MM.1S (cell line): ENCODE measurements around the gene SCN4A.
"Not testable (repeated sequence)": the region's sequence is repeated elsewhere in the genome, so short reads cannot be mapped to it uniquely, and the experiment has no call there.

Experiments used
- DNase-seq: peaks from one replicate; pipeline ENCODE4 v3.0.0-alpha.2; 2015
- H2AFZ ChIP-seq: fragments of 300-600 bp; sonication (generic); 2 replicates; pipeline ENCODE4 v1.6.0; 2016; ENCODE audit warnings: antibody characterized with exemption, low read length
- H3F3A ChIP-seq: fragments of 300-600 bp; sonication (generic); 2 replicates; pipeline ENCODE4 v1.6.1; 2016; ENCODE audit warnings: mild to moderate bottlenecking, antibody characterized with exemption, low read length, moderate library complexity, mixed read lengths; ENCODE audit not compliant: insufficient read depth
- H3K27ac ChIP-seq: fragments of 300-600 bp; sonication (generic); 2 replicates; pipeline ENCODE4 v1.5.1; 2016; ENCODE audit warnings: mild to moderate bottlenecking, low read length
- H3K27me3 ChIP-seq: fragments of 300-600 bp; sonication (generic); replicated peaks from 2 replicates; pipeline ENCODE4 v1.6.0; 2016; ENCODE audit warnings: low read length; ENCODE audit not compliant: insufficient read depth
- H3K36me3 ChIP-seq: fragments of 300-600 bp; sonication (generic); replicated peaks from 2 replicates; pipeline ENCODE4 v1.6.1; 2016; ENCODE audit warnings: mild to moderate bottlenecking, low read length, mixed read lengths; ENCODE audit not compliant: insufficient read depth
- H3K4me1 ChIP-seq: fragments of 300-600 bp; sonication (generic); 2 replicates; pipeline ENCODE4 v1.6.1; 2016; ENCODE audit warnings: low read length, mixed read lengths
- H3K4me2 ChIP-seq: fragments of 300-600 bp; sonication (generic); 2 replicates; pipeline ENCODE4 v1.6.0; 2016; ENCODE audit warnings: low read depth, low read length
- H3K4me3 ChIP-seq: fragments of 300-600 bp; sonication (generic); 2 replicates; pipeline ENCODE4 v1.5.1; 2016; ENCODE audit warnings: low read length, mixed read lengths
- H3K79me2 ChIP-seq: fragments of 300-600 bp; sonication (generic); 2 replicates; pipeline ENCODE4 v1.6.1; 2016; ENCODE audit warnings: mixed run types, low read length, mixed read lengths
- H3K9ac ChIP-seq: fragments of 300-600 bp; sonication (generic); 2 replicates; pipeline ENCODE4 v1.6.1; 2016; ENCODE audit warnings: low read length, mixed read lengths
- H3K9me2 ChIP-seq: fragments of 300-600 bp; sonication (generic); replicated peaks from 2 replicates; pipeline ENCODE4 v1.6.1; 2016; ENCODE audit warnings: mild to moderate bottlenecking, low read length, mixed read lengths; ENCODE audit not compliant: insufficient read depth
- H3K9me3 ChIP-seq: fragments of 300-600 bp; sonication (generic); replicated peaks from 2 replicates; pipeline ENCODE4 v1.6.1; 2016; ENCODE audit warnings: mild to moderate bottlenecking, low read length, mixed read lengths; ENCODE audit not compliant: insufficient read depth
- H4K20me1 ChIP-seq: fragments of 300-600 bp; sonication (generic); 2 replicates; pipeline ENCODE4 v1.6.1; 2016; ENCODE audit warnings: mild to moderate bottlenecking, low read length, moderate library complexity, mixed read lengths; ENCODE audit not compliant: insufficient read depth
- EZH2 ChIP-seq: fragments of 300-600 bp; sonication (generic); optimal IDR thresholded peaks from 2 replicates; pipeline ENCODE3; 2017; ENCODE audit warnings: low read depth, mild to moderate bottlenecking, antibody characterized with exemption, low read length, mixed read lengths
- EZH2phosphoT487 ChIP-seq: fragments of 300-600 bp; sonication (generic); IDR thresholded peaks from 2 replicates; pipeline ENCODE4 v1.6.1; 2018; ENCODE audit warnings: antibody characterized with exemption, low read length
- TF ChIP-seq, protein P1 (sequence below): fragments of 300-600 bp; sonication (generic); IDR thresholded peaks from 2 replicates; pipeline ENCODE4 v1.5.1; 2016; ENCODE audit warnings: antibody characterized with exemption, low read length, mixed read lengths

The SCN4A gene

GRCh38 chr17:63925615-63926014, 47.1 kb downstream of the SCN4A start:
- Histone ChIP-seq H2AFZ (no peak overlapping the region), H3K27ac (no peak overlapping the region), H3K27me3 (no peaks in the 10 kb centered on the region), H3K4me3 (no peak overlapping the region), H3K9me2 (no peaks in the 10 kb centered on the region), H3F3A (no peaks in the 10 kb centered on the region), H3K4me2 (no peak overlapping the region), H3K4me1 (no peaks in the 10 kb centered on the region), H3K9me3 (no peaks in the 10 kb centered on the region), H3K79me2 (no peaks in the 10 kb centered on the region), H4K20me1 (no peaks in the 10 kb centered on the region), H3K9ac (no peak overlapping the region), H3K36me3 (no peaks in the 10 kb centered on the region)
- DNase-seq: no peak
- TF ChIP-seq, protein P1, sequence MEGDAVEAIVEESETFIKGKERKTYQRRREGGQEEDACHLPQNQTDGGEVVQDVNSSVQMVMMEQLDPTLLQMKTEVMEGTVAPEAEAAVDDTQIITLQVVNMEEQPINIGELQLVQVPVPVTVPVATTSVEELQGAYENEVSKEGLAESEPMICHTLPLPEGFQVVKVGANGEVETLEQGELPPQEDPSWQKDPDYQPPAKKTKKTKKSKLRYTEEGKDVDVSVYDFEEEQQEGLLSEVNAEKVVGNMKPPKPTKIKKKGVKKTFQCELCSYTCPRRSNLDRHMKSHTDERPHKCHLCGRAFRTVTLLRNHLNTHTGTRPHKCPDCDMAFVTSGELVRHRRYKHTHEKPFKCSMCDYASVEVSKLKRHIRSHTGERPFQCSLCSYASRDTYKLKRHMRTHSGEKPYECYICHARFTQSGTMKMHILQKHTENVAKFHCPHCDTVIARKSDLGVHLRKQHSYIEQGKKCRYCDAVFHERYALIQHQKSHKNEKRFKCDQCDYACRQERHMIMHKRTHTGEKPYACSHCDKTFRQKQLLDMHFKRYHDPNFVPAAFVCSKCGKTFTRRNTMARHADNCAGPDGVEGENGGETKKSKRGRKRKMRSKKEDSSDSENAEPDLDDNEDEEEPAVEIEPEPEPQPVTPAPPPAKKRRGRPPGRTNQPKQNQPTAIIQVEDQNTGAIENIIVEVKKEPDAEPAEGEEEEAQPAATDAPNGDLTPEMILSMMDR: no peak
- TF ChIP-seq EZH2phosphoT487: no peak
- no peak for TF ChIP-seq EZH2

- not testable (repeated sequence) for H3K27ac ChIP-seq, H3K9me2 ChIP-seq, H3K4me3 ChIP-seq, H3K9me3 ChIP-seq, DNase-seq, H3K36me3 ChIP-seq, H3K4me1 ChIP-seq, H3K79me2 ChIP-seq, H3K27me3 ChIP-seq, H3K4me2 ChIP-seq, H3K9ac ChIP-seq, H2AFZ ChIP-seq, H3F3A ChIP-seq, H4K20me1 ChIP-seq
These were observed 50.3 kb downstream of the SCN4A start for GRCh38 chr17:63922402-63922801.

GRCh38 chr17:63920779-63921178, 51.9 kb downstream of the SCN4A start:
- not testable (repeated sequence) for H3K36me3 ChIP-seq, H2AFZ ChIP-seq, H3K79me2 ChIP-seq, DNase-seq, H3K4me1 ChIP-seq, H3K4me3 ChIP-seq, H3K4me2 ChIP-seq, H3K27ac ChIP-seq, H3K9me3 ChIP-seq, H3F3A ChIP-seq, H3K9ac ChIP-seq, H4K20me1 ChIP-seq, H3K27me3 ChIP-seq, H3K9me2 ChIP-seq

GRCh38 chr17:63920050-63920449, 52.7 kb downstream of the SCN4A start:
- not testable (repeated sequence) for H3K4me3 ChIP-seq, H3K27me3 ChIP-seq, H4K20me1 ChIP-seq, H3K36me3 ChIP-seq, H3F3A ChIP-seq, DNase-seq, H3K9me3 ChIP-seq, H3K9me2 ChIP-seq, H3K4me1 ChIP-seq, H3K27ac ChIP-seq, H3K9ac ChIP-seq, H2AFZ ChIP-seq, H3K79me2 ChIP-seq, H3K4me2 ChIP-seq

DNA sequence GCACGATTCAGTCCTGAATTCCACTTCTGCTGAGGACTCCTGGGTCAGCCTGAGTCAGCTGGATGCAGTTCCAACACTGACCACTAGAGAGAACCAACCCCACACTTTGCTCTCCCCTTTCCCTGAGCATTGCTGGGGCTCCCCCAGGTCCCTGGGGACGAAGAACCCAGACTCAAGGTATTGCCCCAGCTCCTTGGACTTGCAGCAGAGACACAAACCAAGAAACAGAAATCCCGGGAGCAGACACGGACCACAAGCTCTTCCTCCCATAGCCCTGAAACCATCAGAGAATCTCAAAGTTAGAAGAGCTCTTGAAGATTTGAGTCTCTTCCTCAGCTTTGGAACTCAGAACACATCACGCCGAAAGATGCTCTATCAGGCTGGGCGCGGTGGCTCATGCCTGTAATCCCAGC, 53.4 kb downstream of the SCN4A start:
- TF ChIP-seq EZH2phosphoT487: no peak
- TF ChIP-seq, protein P1: peak; percentile 88
- Histone ChIP-seq H3K79me2 (no peaks in the 10 kb centered on the region), H3K27ac (no peak overlapping the region), H3K9me2 (no peaks in the 10 kb centered on the region), H3K4me1 (no peaks in the 10 kb centered on the region), H3K9ac (no peak overlapping the region), H3K36me3 (no peaks in the 10 kb centered on the region), H2AFZ (peak overlapping the region; percentile 42; the same call in 1 of the 2 replicates), H4K20me1 (no peaks in the 10 kb centered on the region), H3K27me3 (no peaks in the 10 kb centered on the region; the same call in 1 of the 2 replicates), H3K4me2 (no peak overlapping the region), H3K9me3 (no peaks in the 10 kb centered on the region), H3F3A (no peaks in the 10 kb centered on the region), H3K4me3 (no peak overlapping the region)
- DNase-seq: peak; percentile 67

DNA sequence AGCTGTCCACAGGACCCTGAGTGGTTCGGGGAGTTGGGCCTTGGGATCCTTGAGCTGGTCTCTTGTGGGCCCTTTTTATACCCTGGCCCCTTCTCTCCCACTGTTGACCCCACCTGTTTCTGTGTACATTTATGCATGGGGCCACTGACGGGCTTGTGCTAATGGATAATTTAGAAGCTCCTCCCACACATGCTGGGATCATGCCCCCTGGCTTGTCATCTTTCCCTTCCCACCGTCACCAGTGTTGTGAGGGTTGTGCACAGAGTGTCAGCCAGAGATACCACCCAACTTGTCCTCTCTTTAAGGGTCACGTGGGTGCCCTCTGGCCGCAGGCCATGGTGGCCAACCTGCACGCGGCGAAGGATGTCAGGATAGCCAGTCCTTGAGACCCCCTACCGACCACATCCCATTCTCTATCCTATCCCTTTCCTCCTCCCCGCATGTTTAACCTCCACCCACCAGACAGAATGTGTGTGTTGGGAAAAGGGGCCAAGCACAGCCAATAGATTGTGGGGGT, 53.9 kb downstream of the SCN4A start, which contains the start of gene GH1:
GH1 (minus strand) TSS at position 51 of the 517 bp plus-strand sequence. CDS start 63 bp downstream, outside the sequence.
- H3F3A ChIP-seq, H3K4me1 ChIP-seq, H3K4me2 ChIP-seq, H4K20me1 ChIP-seq, DNase-seq, H3K9ac ChIP-seq, H3K27ac ChIP-seq, H3K36me3 ChIP-seq, H3K4me3 ChIP-seq, H3K9me2 ChIP-seq, H3K9me3 ChIP-seq, H3K27me3 ChIP-seq, H3K79me2 ChIP-seq: not testable (repeated sequence)
- H2AFZ ChIP-seq: peak within 1 kb of the TSS; percentile 42; the same call in 1 of the 2 replicates
